Measurements from ENCODE around the gene C19orf85.

The C19orf85 gene

GRCh38 chr19:55443045-55443823 is 21.3 kb downstream of the C19orf85 start, which contains the start of gene SHISA7 (continued):
- no peak for TF ChIP-seq ZNF580 (tag by site-specific recombination; IDR thresholded peaks at IDR 0.05)
- no peak for TF ChIP-seq HIC1 (tag by site-specific recombination; IDR thresholded peaks at IDR 0.05)
- no peak for TF ChIP-seq SETDB1 (IDR thresholded peaks at IDR 0.05; ENCODE audit: insufficient read length, low read length)
- peak; percentile 86 for TF ChIP-seq KLF17 (tag by site-specific recombination; IDR thresholded peaks at IDR 0.05)
- peak; percentile 68 for TF ChIP-seq WT1 (tag by site-specific recombination; IDR thresholded peaks at IDR 0.05)
- TF ChIP-seq ZNF221 (tag by site-specific recombination; IDR thresholded peaks at IDR 0.05; ENCODE audit: borderline replicate concordance) = no peak
- TF ChIP-seq ZNF645 (tag by site-specific recombination; IDR thresholded peaks at IDR 0.05) = no peak
- peak; percentile 97 for TF ChIP-seq EGR2 (tag by site-specific recombination; IDR thresholded peaks at IDR 0.05; ENCODE audit: low read depth)
- TF ChIP-seq GLIS2 (tag by site-specific recombination; IDR thresholded peaks at IDR 0.05) = 0 out of 2 replicates have a peak, but pooled peaks have one; percentile 59
- TF ChIP-seq KLF9 (tag by site-specific recombination; IDR thresholded peaks at IDR 0.05; ENCODE audit: low read depth) = no peak
- TF ChIP-seq ZEB2 (tag by site-specific recombination; IDR thresholded peaks at IDR 0.05) = no peak
- TF ChIP-seq ZNF274 (IDR thresholded peaks at IDR 0.05; ENCODE audit: low read length) = no peak
- TF ChIP-seq ZNF274 (tag by site-specific recombination; IDR thresholded peaks at IDR 0.05; ENCODE audit: borderline replicate concordance) = no peak
- TF ChIP-seq ZNF140 (tag by site-specific recombination; IDR thresholded peaks at IDR 0.05) = no peak
- TF ChIP-seq ZBTB1 (tag by site-specific recombination; IDR thresholded peaks at IDR 0.05) = no peak
- no peak for TF ChIP-seq ZNF26 (tag by site-specific recombination; IDR thresholded peaks at IDR 0.05)
- TF ChIP-seq ZNF280D (tag by site-specific recombination; IDR thresholded peaks at IDR 0.05) = no peak
- TF ChIP-seq ZNF16 (tag by site-specific recombination; IDR thresholded peaks at IDR 0.05; ENCODE audit: low read depth) = no peak
- peak; percentile 77 for TF ChIP-seq ZNF335 (tag by site-specific recombination; conservative IDR thresholded peaks at IDR 0.05)
- no peak for TF ChIP-seq TSHZ1 (tag by site-specific recombination; IDR thresholded peaks at IDR 0.05; ENCODE audit: borderline replicate concordance)
- no peak for TF ChIP-seq ZNF133 (tag by site-specific recombination; IDR thresholded peaks at IDR 0.05)
- peak; percentile 63; the same call in 1 of the 2 replicates for TF ChIP-seq KLF1 (tag by site-specific recombination; IDR thresholded peaks at IDR 0.05)
- TF ChIP-seq ZNF639 (tag by site-specific recombination; IDR thresholded peaks at IDR 0.05) = no peak
- no peak for TF ChIP-seq ZNF544 (tag by site-specific recombination; IDR thresholded peaks at IDR 0.05)
